IPS-NIHi11 (cell line): ENCODE measurements around the gene DMBT1.

ENCODE experiments used
- DNase-seq: peaks from one replicate; pipeline ENCODE4 v3.0.0; 2012; ENCODE audit warnings: mixed read lengths, low spot score

The DMBT1 gene

GRCh38 chr10:122647383-122647968, 86.9 kb downstream of the DMBT1 start:
- no peak for DNase-seq

- DNase-seq: peak; percentile 78
Observed at GRCh38 chr10:122648599-122649428, 88.3 kb downstream of the DMBT1 start.

- DNase-seq: no peak
Observed at GRCh38 chr10:122649903-122650302, 89.3 kb downstream of the DMBT1 start.

GRCh38 chr10:122650331-122650730, 89.8 kb downstream of the DMBT1 start:
- no peak for DNase-seq

GRCh38 chr10:122655524-122656307, 95.2 kb downstream of the DMBT1 start:
- DNase-seq: no peak

- no peak for DNase-seq
Observed at GRCh38 chr10:122656308-122656705, 95.8 kb downstream of the DMBT1 start.

GRCh38 chr10:122656741-122657140, 96.2 kb downstream of the DMBT1 start:
- no peak for DNase-seq

GRCh38 chr10:122657255-122657654, 96.7 kb downstream of the DMBT1 start:
- peak; percentile 22 for DNase-seq

GRCh38 chr10:122657729-122658128, 97.2 kb downstream of the DMBT1 start:
- no peak for DNase-seq

GRCh38 chr10:122658356-122659049, 97.9 kb downstream of the DMBT1 start:
- DNase-seq: no peak

GRCh38 chr10:122659126-122659525, 98.6 kb downstream of the DMBT1 start:
- DNase-seq: no peak

- DNase-seq: no peak
Observed at GRCh38 chr10:122659651-122660050, 99.1 kb downstream of the DMBT1 start.

GRCh38 chr10:122660696-122661095, 100.1 kb downstream of the DMBT1 start:
- DNase-seq: no peak

GRCh38 chr10:122662231-122662630, 101.7 kb downstream of the DMBT1 start:
- DNase-seq: no peak

- no peak for DNase-seq
Observed at GRCh38 chr10:122663516-122664130, 103.1 kb downstream of the DMBT1 start.

- DNase-seq: no peak
Observed at GRCh38 chr10:122664501-122664900, 103.9 kb downstream of the DMBT1 start.

GRCh38 chr10:122665329-122665860, 104.8 kb downstream of the DMBT1 start:
- no peak for DNase-seq

GRCh38 chr10:122665946-122666345, 105.4 kb downstream of the DMBT1 start:
- no peak for DNase-seq

GRCh38 chr10:122669045-122669444, 108.5 kb downstream of the DMBT1 start:
- no peak for DNase-seq

GRCh38 chr10:122669842-122670241, 109.3 kb downstream of the DMBT1 start:
- DNase-seq: peak; percentile 37

GRCh38 chr10:122671355-122671754, 110.8 kb downstream of the DMBT1 start:
- DNase-seq: no peak

GRCh38 chr10:122672655-122673054, 112.1 kb downstream of the DMBT1 start:
- DNase-seq: no peak
